Measurements from ENCODE around the gene MUC20.
A peak's percentile ranks its signal among the peaks of the same experiment; 100 is the strongest.
"Not testable (repeated sequence)": the region's sequence is repeated elsewhere in the genome, so short reads cannot be mapped to it uniquely, and the experiment has no call there.

MUC20 gene

GRCh38 chr3:195774917-195775316 lies 54.1 kb downstream of the MUC20 start:
- TF ChIP-seq, protein P1, sequence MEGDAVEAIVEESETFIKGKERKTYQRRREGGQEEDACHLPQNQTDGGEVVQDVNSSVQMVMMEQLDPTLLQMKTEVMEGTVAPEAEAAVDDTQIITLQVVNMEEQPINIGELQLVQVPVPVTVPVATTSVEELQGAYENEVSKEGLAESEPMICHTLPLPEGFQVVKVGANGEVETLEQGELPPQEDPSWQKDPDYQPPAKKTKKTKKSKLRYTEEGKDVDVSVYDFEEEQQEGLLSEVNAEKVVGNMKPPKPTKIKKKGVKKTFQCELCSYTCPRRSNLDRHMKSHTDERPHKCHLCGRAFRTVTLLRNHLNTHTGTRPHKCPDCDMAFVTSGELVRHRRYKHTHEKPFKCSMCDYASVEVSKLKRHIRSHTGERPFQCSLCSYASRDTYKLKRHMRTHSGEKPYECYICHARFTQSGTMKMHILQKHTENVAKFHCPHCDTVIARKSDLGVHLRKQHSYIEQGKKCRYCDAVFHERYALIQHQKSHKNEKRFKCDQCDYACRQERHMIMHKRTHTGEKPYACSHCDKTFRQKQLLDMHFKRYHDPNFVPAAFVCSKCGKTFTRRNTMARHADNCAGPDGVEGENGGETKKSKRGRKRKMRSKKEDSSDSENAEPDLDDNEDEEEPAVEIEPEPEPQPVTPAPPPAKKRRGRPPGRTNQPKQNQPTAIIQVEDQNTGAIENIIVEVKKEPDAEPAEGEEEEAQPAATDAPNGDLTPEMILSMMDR (IDR thresholded peaks at IDR 0.05; ENCODE audit: low read depth, low read length) = peak; percentile 69
- H3K4me3 ChIP-seq (replicated peaks in 1 of 2; ENCODE audit: low read depth in 2 of 2, low read length in 2 of 2) = no peak overlapping the region
- DNase-seq (ENCODE audit: low read depth in 2 of 2) = peak; percentile 39 to 54

DNA sequence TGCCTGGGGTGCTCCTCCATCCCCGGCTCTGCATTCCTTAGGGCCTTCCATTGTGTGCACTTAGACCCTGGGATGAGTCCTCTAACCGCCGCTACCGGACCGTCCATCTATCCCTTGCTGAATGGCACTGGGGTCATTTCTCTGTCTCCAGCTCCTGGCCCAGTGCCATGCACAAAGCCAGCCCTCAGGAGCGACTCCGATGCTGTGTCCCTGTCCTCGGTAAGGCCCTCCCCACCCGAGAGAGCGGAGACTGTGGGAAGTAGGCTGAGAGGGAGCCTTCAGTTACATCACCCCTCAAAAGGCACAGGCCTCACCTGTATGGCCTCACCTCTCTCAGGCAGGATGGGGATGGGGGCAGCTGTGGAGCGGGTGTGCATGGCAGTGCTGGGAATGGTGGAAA lies 57.2 kb downstream of the MUC20 start:
- no peak overlapping the region for H3K4me3 ChIP-seq (replicated peaks in 1 of 2; ENCODE audit: low read depth in 2 of 2, low read length in 2 of 2)

DNA sequence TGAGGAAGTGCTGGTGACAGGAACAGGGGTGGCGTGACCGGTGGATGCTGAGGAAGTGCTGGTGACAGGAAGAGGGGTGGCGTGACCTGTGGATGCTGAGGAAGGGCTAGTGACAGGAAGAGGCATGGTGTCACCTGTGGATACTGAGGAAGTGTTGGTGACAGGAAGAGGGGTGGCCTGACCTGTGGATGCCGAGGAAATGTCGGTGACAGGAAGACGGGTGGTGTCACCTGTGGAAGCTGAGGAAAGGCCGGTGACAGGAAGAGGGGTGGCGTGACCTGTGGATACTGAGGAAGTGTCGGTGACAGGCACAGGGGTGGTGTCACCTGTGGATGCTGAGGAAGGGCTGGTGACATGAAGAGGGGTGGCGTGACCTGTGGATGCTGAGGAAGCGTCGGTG lies 60.5 kb downstream of the MUC20 start:
- DNase-seq (ENCODE audit: low read depth in 2 of 2); H3K4me3 ChIP-seq (replicated peaks in 1 of 2; ENCODE audit: low read depth in 2 of 2, low read length in 2 of 2): not testable (repeated sequence)

More for the DNA sequence above, 57.2 kb downstream of the MUC20 start:
- TF ChIP-seq, protein P1 (IDR thresholded peaks at IDR 0.05; ENCODE audit: low read depth, low read length) = no peak
- DNase-seq (ENCODE audit: low read depth in 2 of 2) = no peak

All from cardiac fibroblast (primary cell).